Neural progenitor cell (in vitro differentiated cells): Measurements from ENCODE around the gene ZDHHC11. TPM values are rescaled to one million over a fixed set of nuclear protein-coding genes. Genes with fewer than 3 reads are reported as not detected.

Experiments used
- DNase-seq: peaks from one replicate; pipeline ENCODE4 v3.0.0-alpha.2; 2016; ENCODE audit warnings: low spot score
- H2AFZ ChIP-seq: fragments of 200-600 bp; sonication (generic); replicated peaks from 2 replicates; pipeline ENCODE4 v1.6.1; 2016; ENCODE audit warnings: antibody characterized with exemption
- H3F3A ChIP-seq: fragments of 200-600 bp; sonication (generic); 2 replicates; pipeline ENCODE4 v1.6.1; 2016; ENCODE audit warnings: antibody characterized with exemption, low read depth
- H3K27ac ChIP-seq: fragments of 200-600 bp; sonication (generic); 2 replicates; pipeline ENCODE4 v1.5.1; 2016; ENCODE audit warnings: mild to moderate bottlenecking
- H3K27me3 ChIP-seq: fragments of 200-600 bp; sonication (generic); 2 replicates; pipeline ENCODE4 v1.6.1; 2016; ENCODE audit warnings: mild to moderate bottlenecking, moderate library complexity
- H3K36me3 ChIP-seq: fragments of 200-600 bp; sonication (generic); 2 replicates; pipeline ENCODE4 v1.5.1; 2016
- H3K4me1 ChIP-seq: fragments of 200-600 bp; sonication (generic); 2 replicates; pipeline ENCODE4 v1.6.1; 2016; ENCODE audit warnings: mixed run types
- H3K4me2 ChIP-seq: fragments of 200-600 bp; sonication (generic); 2 replicates; pipeline ENCODE4 v1.6.1; 2016
- H3K4me3 ChIP-seq: fragments of 200-600 bp; sonication (generic); 2 replicates; pipeline ENCODE4 v1.5.1; 2016
- H3K79me2 ChIP-seq: fragments of 200-600 bp; sonication (generic); 2 replicates; pipeline ENCODE4 v1.6.1; 2016; ENCODE audit warnings: low read depth
- H3K9ac ChIP-seq: fragments of 200-600 bp; sonication (generic); 2 replicates; pipeline ENCODE4 v1.6.1; 2016
- H3K9me3 ChIP-seq: fragments of 200-600 bp; sonication (generic); 2 replicates; pipeline ENCODE4 v1.5.1; 2016; ENCODE audit warnings: low read depth
- H4K20me1 ChIP-seq: fragments of 200-600 bp; sonication (generic); 2 replicates; pipeline ENCODE4 v1.6.1; 2016; ENCODE audit warnings: low read depth
- H3K27ac Mint-ChIP-seq: 3 replicates; pipeline ENCODE4 v1.8.0; 2021; ENCODE audit warnings: mixed read lengths
- H3K27me3 Mint-ChIP-seq: 2 replicates; pipeline ENCODE4 v1.8.0; 2022; ENCODE audit warnings: low read depth, mild to moderate bottlenecking, inconsistent platforms, moderate library complexity, mixed read lengths; ENCODE audit not compliant: insufficient read depth
- H3K36me3 Mint-ChIP-seq: 3 replicates; pipeline ENCODE4 v1.8.0; 2021; ENCODE audit warnings: mixed read lengths
- H3K4me1 Mint-ChIP-seq: 3 replicates; pipeline ENCODE4 v1.8.0; 2021; ENCODE audit warnings: mixed read lengths
- H3K4me3 Mint-ChIP-seq: 3 replicates; pipeline ENCODE4 v1.8.0; 2021; ENCODE audit warnings: mild to moderate bottlenecking, moderate library complexity, mixed read lengths
- H3K9me3 Mint-ChIP-seq: 3 replicates; pipeline ENCODE4 v1.8.0; 2020; ENCODE audit warnings: mixed read lengths
- CTCF ChIP-seq: fragments of 200-600 bp; sonication (generic); IDR thresholded peaks from 2 replicates; pipeline ENCODE4 v1.5.1; 2017; ENCODE audit warnings: antibody characterized with exemption, mild to moderate bottlenecking
- EZH2 ChIP-seq: fragments of 200-600 bp; sonication (generic); IDR thresholded peaks from 2 replicates; pipeline ENCODE4 v1.6.1; 2017; ENCODE audit warnings: antibody characterized with exemption, mild to moderate bottlenecking, moderate library complexity
- EZH2phosphoT487 ChIP-seq: fragments of 200-600 bp; sonication (generic); IDR thresholded peaks from 2 replicates; pipeline ENCODE4 v1.6.1; 2017; ENCODE audit warnings: antibody characterized with exemption
- total RNA-seq: library from RNA; depleted of rRNA; stranded (reverse); fragments of >200 nt; gene quantifications from 2 replicates; pipeline ENCODE4 v1.2.3, GENCODE V29; 2015; ENCODE audit warnings: low replicate concordance

ZDHHC11 gene
- total RNA-seq, 1 donor from 2014 or later = 0.92 TPM

GRCh38 chr5:863244-863805, 12.5 kb upstream of the ZDHHC11 start:
- TF ChIP-seq CTCF (no peak), EZH2 (no peak), EZH2phosphoT487 (no peak)
- Histone ChIP-seq H3K9me3 (no peaks in the 10 kb centered on the region), H3K4me3 (no peak overlapping the region), H4K20me1 (peaks cover 5% of the 10 kb centered on the region), H3K4me1 (no peaks in the 10 kb centered on the region), H3F3A (no peaks in the 10 kb centered on the region), H3K27me3 (no peaks in the 10 kb centered on the region), H3K9ac (no peak overlapping the region), H3K36me3 (no peaks in the 10 kb centered on the region), H3K27ac (no peak overlapping the region), H3K79me2 (no peaks in the 10 kb centered on the region), H2AFZ (no peak overlapping the region), H3K4me2 (no peak overlapping the region)
- no peaks in the 10 kb centered on the region for H3K4me1 Mint-ChIP-seq
- H3K36me3 Mint-ChIP-seq = peaks cover 17% of the 10 kb centered on the region
- H3K27me3 Mint-ChIP-seq = peaks cover 9% of the 10 kb centered on the region
- H3K27ac Mint-ChIP-seq = no peak overlapping the region
- no peaks in the 10 kb centered on the region for H3K9me3 Mint-ChIP-seq
- H3K4me3 Mint-ChIP-seq = no peak overlapping the region
- DNase-seq = no peak

GRCh38 chr5:862367-863243, 11.8 kb upstream of the ZDHHC11 start:
- no peaks in the 10 kb centered on the region for H3K36me3 ChIP-seq
- H3K9me3 Mint-ChIP-seq = no peaks in the 10 kb centered on the region
- TF ChIP-seq EZH2 = no peak
- no peak for TF ChIP-seq CTCF
- TF ChIP-seq EZH2phosphoT487 = no peak

GRCh38 chr5:861442-862366, 10.9 kb upstream of the ZDHHC11 start:
- H3K36me3 ChIP-seq = no peaks in the 10 kb centered on the region
- peaks cover 5% of the 10 kb centered on the region for H4K20me1 ChIP-seq
- H3K79me2 ChIP-seq = no peaks in the 10 kb centered on the region
- no peaks in the 10 kb centered on the region for H3K4me1 ChIP-seq
- TF ChIP-seq EZH2 (no peak), EZH2phosphoT487 (no peak), CTCF (no peak)
- no peaks in the 10 kb centered on the region for H3F3A ChIP-seq
- peaks cover 11% of the 10 kb centered on the region for H3K36me3 Mint-ChIP-seq
- H3K27me3 Mint-ChIP-seq = peaks cover 10% of the 10 kb centered on the region
- no peak overlapping the region for H3K4me3 ChIP-seq
- no peaks in the 10 kb centered on the region for H3K9me3 Mint-ChIP-seq
- no peaks in the 10 kb centered on the region for H3K27me3 ChIP-seq
- H3K4me3 Mint-ChIP-seq = no peak overlapping the region
- no peaks in the 10 kb centered on the region for H3K4me1 Mint-ChIP-seq
- H3K4me2 ChIP-seq = no peak overlapping the region
- H3K9me3 ChIP-seq = no peaks in the 10 kb centered on the region
- H2AFZ ChIP-seq = no peak overlapping the region
- no peak overlapping the region for H3K27ac Mint-ChIP-seq
- H3K27ac ChIP-seq = no peak overlapping the region
- no peak for DNase-seq
- H3K9ac ChIP-seq = no peak overlapping the region

More at GRCh38 chr5:862367-863243, 11.8 kb upstream of the ZDHHC11 start:
- H3K9me3 ChIP-seq = no peaks in the 10 kb centered on the region
- H3K4me3 ChIP-seq = no peak overlapping the region
- no peaks in the 10 kb centered on the region for H3K79me2 ChIP-seq
- no peak overlapping the region for H2AFZ ChIP-seq
- no peaks in the 10 kb centered on the region for H3K4me1 ChIP-seq
- H3F3A ChIP-seq = no peaks in the 10 kb centered on the region
- H3K27me3 ChIP-seq = no peaks in the 10 kb centered on the region
- no peak overlapping the region for H3K9ac ChIP-seq
- Mint-ChIP-seq H3K27me3 (peaks cover 10% of the 10 kb centered on the region), H3K27ac (no peak overlapping the region), H3K36me3 (peaks cover 12% of the 10 kb centered on the region), H3K4me3 (no peak overlapping the region), H3K4me1 (no peaks in the 10 kb centered on the region)
- H3K27ac ChIP-seq = no peak overlapping the region
- H3K4me2 ChIP-seq = no peak overlapping the region
- H4K20me1 ChIP-seq = peaks cover 5% of the 10 kb centered on the region
- no peak for DNase-seq
